ENCODE measurements around the gene GPI.
"Not testable (repeated sequence)": the region's sequence is repeated elsewhere in the genome, so short reads cannot be mapped to it uniquely, and the experiment has no call there.

The GPI gene

GRCh38 chr19:34325181-34325580 is 39.8 kb upstream of the GPI start:
- Histone ChIP-seq H3K4me3 (ENCODE audit: low read depth in 1 of 2, low read length in 2 of 2) (no peak overlapping the region), H3K27ac (ENCODE audit: low read depth, low read length) (no peak overlapping the region), H3K27me3 (ENCODE audit: control insufficient read depth in 1 of 2, insufficient read depth in 2 of 2, low read length in 2 of 2) (no peaks in the 10 kb centered on the region), H3K9me3 (ENCODE audit: control insufficient read depth in 1 of 2, low read length in 2 of 2) (no peaks in the 10 kb centered on the region), H3K9ac (ENCODE audit: low read depth in 1 of 2, low read length in 2 of 2) (no peak overlapping the region), H3K4me1 (ENCODE audit: control insufficient read depth in 1 of 2, insufficient read depth in 2 of 2, low read length in 2 of 2) (no peaks in the 10 kb centered on the region), H3K36me3 (ENCODE audit: control insufficient read depth in 1 of 2, insufficient read depth in 2 of 2, low read length in 2 of 2) (peaks cover 30 to 49% of the 10 kb centered on the region in 2 donors)

GRCh38 chr19:34325981-34326787 is 38.8 kb upstream of the GPI start:
- Histone ChIP-seq H3K27me3 (ENCODE audit: control insufficient read depth in 1 of 2, insufficient read depth in 2 of 2, low read length in 2 of 2) (no peaks in the 10 kb centered on the region), H3K36me3 (ENCODE audit: control insufficient read depth in 1 of 2, insufficient read depth in 2 of 2, low read length in 2 of 2) (peaks cover 30 to 50% of the 10 kb centered on the region in 2 donors), H3K4me3 (ENCODE audit: low read depth in 1 of 2, low read length in 2 of 2) (no peak overlapping the region), H3K27ac (ENCODE audit: low read depth, low read length) (no peak overlapping the region), H3K4me1 (ENCODE audit: control insufficient read depth in 1 of 2, insufficient read depth in 2 of 2, low read length in 2 of 2) (no peaks in the 10 kb centered on the region), H3K9ac (ENCODE audit: low read depth in 1 of 2, low read length in 2 of 2) (no peak overlapping the region), H3K9me3 (ENCODE audit: control insufficient read depth in 1 of 2, low read length in 2 of 2) (no peaks in the 10 kb centered on the region)

- H3K27me3 ChIP-seq (ENCODE audit: control insufficient read depth in 1 of 2, insufficient read depth in 2 of 2, low read length in 2 of 2): no peaks in the 10 kb centered on the region
- no peak overlapping the region for H3K27ac ChIP-seq (ENCODE audit: low read depth, low read length)
- H3K9ac ChIP-seq (ENCODE audit: low read depth in 1 of 2, low read length in 2 of 2): no peak overlapping the region
- peaks cover 33 to 54% of the 10 kb centered on the region in 2 donors for H3K36me3 ChIP-seq (ENCODE audit: control insufficient read depth in 1 of 2, insufficient read depth in 2 of 2, low read length in 2 of 2)
- no peaks in the 10 kb centered on the region for H3K4me1 ChIP-seq (ENCODE audit: control insufficient read depth in 1 of 2, insufficient read depth in 2 of 2, low read length in 2 of 2)
- H3K9me3 ChIP-seq (ENCODE audit: control insufficient read depth in 1 of 2, low read length in 2 of 2): no peaks in the 10 kb centered on the region
- H3K4me3 ChIP-seq (ENCODE audit: low read depth in 1 of 2, low read length in 2 of 2): no peak overlapping the region
Observed at GRCh38 chr19:34327851-34328250, 37.1 kb upstream of the GPI start.

- Histone ChIP-seq H3K9ac (ENCODE audit: low read depth in 1 of 2, low read length in 2 of 2) (no peak overlapping the region), H3K9me3 (ENCODE audit: control insufficient read depth in 1 of 2, low read length in 2 of 2) (no peaks in the 10 kb centered on the region), H3K36me3 (ENCODE audit: control insufficient read depth in 1 of 2, insufficient read depth in 2 of 2, low read length in 2 of 2) (peaks cover 31 to 50% of the 10 kb centered on the region in 2 donors), H3K27me3 (ENCODE audit: control insufficient read depth in 1 of 2, insufficient read depth in 2 of 2, low read length in 2 of 2) (no peaks in the 10 kb centered on the region), H3K4me1 (ENCODE audit: control insufficient read depth in 1 of 2, insufficient read depth in 2 of 2, low read length in 2 of 2) (no peaks in the 10 kb centered on the region), H3K27ac (ENCODE audit: low read depth, low read length) (no peak overlapping the region), H3K4me3 (ENCODE audit: low read depth in 1 of 2, low read length in 2 of 2) (no peak overlapping the region)
Observed at GRCh38 chr19:34328982-34329381, 36.0 kb upstream of the GPI start.

- H3K36me3 ChIP-seq (ENCODE audit: control insufficient read depth in 1 of 2, insufficient read depth in 2 of 2, low read length in 2 of 2): peaks cover 28 to 53% of the 10 kb centered on the region in 2 donors
- no peaks in the 10 kb centered on the region for H3K4me1 ChIP-seq (ENCODE audit: control insufficient read depth in 1 of 2, insufficient read depth in 2 of 2, low read length in 2 of 2)
- H3K27me3 ChIP-seq (ENCODE audit: control insufficient read depth in 1 of 2, insufficient read depth in 2 of 2, low read length in 2 of 2): no peaks in the 10 kb centered on the region
- H3K9ac ChIP-seq (ENCODE audit: low read depth in 1 of 2, low read length in 2 of 2): no peak overlapping the region
- H3K4me3 ChIP-seq (ENCODE audit: low read depth in 1 of 2, low read length in 2 of 2): no peak overlapping the region
- no peak overlapping the region for H3K27ac ChIP-seq (ENCODE audit: low read depth, low read length)
- no peaks in the 10 kb centered on the region for H3K9me3 ChIP-seq (ENCODE audit: control insufficient read depth in 1 of 2, low read length in 2 of 2)
Observed at GRCh38 chr19:34330116-34330515, 34.9 kb upstream of the GPI start.

GRCh38 chr19:34330596-34330995 is 34.4 kb upstream of the GPI start:
- H3K27me3 ChIP-seq (ENCODE audit: control insufficient read depth in 1 of 2, insufficient read depth in 2 of 2, low read length in 2 of 2); H3K9me3 ChIP-seq (ENCODE audit: control insufficient read depth in 1 of 2, low read length in 2 of 2); H3K27ac ChIP-seq (ENCODE audit: low read depth, low read length); H3K4me1 ChIP-seq (ENCODE audit: control insufficient read depth in 1 of 2, insufficient read depth in 2 of 2, low read length in 2 of 2); H3K4me3 ChIP-seq (ENCODE audit: low read depth in 1 of 2, low read length in 2 of 2); H3K9ac ChIP-seq (ENCODE audit: low read depth in 1 of 2, low read length in 2 of 2): not testable (repeated sequence)
- peaks cover 24 to 49% of the 10 kb centered on the region in 2 donors for H3K36me3 ChIP-seq (ENCODE audit: control insufficient read depth in 1 of 2, insufficient read depth in 2 of 2, low read length in 2 of 2)

- not testable (repeated sequence) for H3K27ac ChIP-seq (ENCODE audit: low read depth, low read length); H3K4me3 ChIP-seq (ENCODE audit: low read depth in 1 of 2, low read length in 2 of 2); H3K9me3 ChIP-seq (ENCODE audit: control insufficient read depth in 1 of 2, low read length in 2 of 2); H3K4me1 ChIP-seq (ENCODE audit: control insufficient read depth in 1 of 2, insufficient read depth in 2 of 2, low read length in 2 of 2); H3K27me3 ChIP-seq (ENCODE audit: control insufficient read depth in 1 of 2, insufficient read depth in 2 of 2, low read length in 2 of 2); H3K9ac ChIP-seq (ENCODE audit: low read depth in 1 of 2, low read length in 2 of 2)
- H3K36me3 ChIP-seq (ENCODE audit: control insufficient read depth in 1 of 2, insufficient read depth in 2 of 2, low read length in 2 of 2): peaks cover 24 to 44% of the 10 kb centered on the region in 2 donors
Observed at GRCh38 chr19:34331596-34331995, 33.4 kb upstream of the GPI start.

- Histone ChIP-seq H3K27ac (ENCODE audit: low read depth, low read length) (no peak overlapping the region), H3K36me3 (ENCODE audit: control insufficient read depth in 1 of 2, insufficient read depth in 2 of 2, low read length in 2 of 2) (peaks cover 23 to 44% of the 10 kb centered on the region in 2 donors), H3K27me3 (ENCODE audit: control insufficient read depth in 1 of 2, insufficient read depth in 2 of 2, low read length in 2 of 2) (no peaks in the 10 kb centered on the region), H3K4me1 (ENCODE audit: control insufficient read depth in 1 of 2, insufficient read depth in 2 of 2, low read length in 2 of 2) (peaks cover 0 to 3% of the 10 kb centered on the region in 2 donors), H3K4me3 (ENCODE audit: low read depth in 1 of 2, low read length in 2 of 2) (no peak overlapping the region), H3K9me3 (ENCODE audit: control insufficient read depth in 1 of 2, low read length in 2 of 2) (no peaks in the 10 kb centered on the region), H3K9ac (ENCODE audit: low read depth in 1 of 2, low read length in 2 of 2) (no peak overlapping the region)
Observed at GRCh38 chr19:34332027-34332760, 32.8 kb upstream of the GPI start.

GRCh38 chr19:34335914-34336313 is 29.1 kb upstream of the GPI start:
- Histone ChIP-seq H3K9me3 (ENCODE audit: control insufficient read depth in 1 of 2, low read length in 2 of 2) (no peaks in the 10 kb centered on the region), H3K4me1 (ENCODE audit: control insufficient read depth in 1 of 2, insufficient read depth in 2 of 2, low read length in 2 of 2) (peaks cover 8 to 13% of the 10 kb centered on the region in 2 donors), H3K27me3 (ENCODE audit: control insufficient read depth in 1 of 2, insufficient read depth in 2 of 2, low read length in 2 of 2) (no peaks in the 10 kb centered on the region), H3K9ac (ENCODE audit: low read depth in 1 of 2, low read length in 2 of 2) (no peak overlapping the region), H3K4me3 (ENCODE audit: low read depth in 1 of 2, low read length in 2 of 2) (no peak overlapping the region), H3K36me3 (ENCODE audit: control insufficient read depth in 1 of 2, insufficient read depth in 2 of 2, low read length in 2 of 2) (peaks cover 12 to 38% of the 10 kb centered on the region in 2 donors), H3K27ac (ENCODE audit: low read depth, low read length) (no peak overlapping the region)

- no peak overlapping the region for H3K9ac ChIP-seq (ENCODE audit: low read depth in 1 of 2, low read length in 2 of 2)
Observed at GRCh38 chr19:34336781-34337271, 28.2 kb upstream of the GPI start.

More at GRCh38 chr19:34336781-34337271, 28.2 kb upstream of the GPI start:
- peaks cover 19 to 37% of the 10 kb centered on the region in 2 donors for H3K36me3 ChIP-seq (ENCODE audit: control insufficient read depth in 1 of 2, insufficient read depth in 2 of 2, low read length in 2 of 2)
- no peak overlapping the region for H3K27ac ChIP-seq (ENCODE audit: low read depth, low read length)
- no peak overlapping the region for H3K4me3 ChIP-seq (ENCODE audit: low read depth in 1 of 2, low read length in 2 of 2)
- peaks cover 8 to 13% of the 10 kb centered on the region in 2 donors for H3K4me1 ChIP-seq (ENCODE audit: control insufficient read depth in 1 of 2, insufficient read depth in 2 of 2, low read length in 2 of 2)
- H3K27me3 ChIP-seq (ENCODE audit: control insufficient read depth in 1 of 2, insufficient read depth in 2 of 2, low read length in 2 of 2): no peaks in the 10 kb centered on the region
- no peaks in the 10 kb centered on the region for H3K9me3 ChIP-seq (ENCODE audit: control insufficient read depth in 1 of 2, low read length in 2 of 2)
